Trophoblast cell (in vitro differentiated cells and primary cell): ENCODE measurements around the gene ACSM4.

Experiments
- DNase-seq, 2 donors: peaks; one replicate each; pipeline ENCODE4 v3.0.0-alpha.2; 2016
- H2AFZ ChIP-seq: 2 replicates; pipeline ENCODE4 v1.6.1; 2013; ENCODE audit warnings: low read length, moderate library complexity, mild to moderate bottlenecking; ENCODE audit not compliant: insufficient read depth, poor library complexity
- H2AK5ac ChIP-seq: 2 replicates; pipeline ENCODE4 v1.6.1; 2013; ENCODE audit warnings: mild to moderate bottlenecking, low read length
- H2BK120ac ChIP-seq: 2 replicates; pipeline ENCODE4 v1.6.1; 2013; ENCODE audit warnings: low read length, mild to moderate bottlenecking, moderate library complexity; ENCODE audit not compliant: insufficient read depth, poor library complexity
- H2BK12ac ChIP-seq: 2 replicates; pipeline ENCODE4 v1.6.1; 2013; ENCODE audit warnings: mild to moderate bottlenecking, low read length, moderate library complexity
- H2BK5ac ChIP-seq: 2 replicates; pipeline ENCODE4 v1.6.1; 2013; ENCODE audit warnings: low read length, low read depth, moderate library complexity, mild to moderate bottlenecking; ENCODE audit not compliant: poor library complexity
- H3K14ac ChIP-seq: 2 replicates; pipeline ENCODE4 v1.6.1; 2013; ENCODE audit warnings: mild to moderate bottlenecking, low read length
- H3K18ac ChIP-seq: 2 replicates; pipeline ENCODE4 v1.6.1; 2013; ENCODE audit warnings: mild to moderate bottlenecking, low read length
- H3K23ac ChIP-seq: 2 replicates; pipeline ENCODE4 v1.6.1; 2013; ENCODE audit warnings: low read length
- H3K27ac ChIP-seq: 2 replicates; pipeline ENCODE4 v1.5.1; 2013; ENCODE audit warnings: low read depth, mild to moderate bottlenecking, inconsistent platforms, low read length, moderate library complexity
- H3K27me3 ChIP-seq: 2 replicates; pipeline ENCODE4 v1.6.1; 2013; ENCODE audit warnings: inconsistent platforms, mild to moderate bottlenecking, low read length, moderate library complexity; ENCODE audit not compliant: insufficient read depth
- H3K36me3 ChIP-seq, 2 experiments: 1 replicate in 1 of 2; 2 replicates in 1 of 2; pipeline ENCODE4 v1.6.1; 2013; ENCODE audit warnings: low read length in 2 of 2, mild to moderate bottlenecking in 2 of 2, moderate library complexity in 1 of 2; ENCODE audit not compliant: insufficient read depth in 2 of 2, control insufficient read depth in 1 of 2
- H3K4ac ChIP-seq: 2 replicates; pipeline ENCODE4 v1.6.1; 2013; ENCODE audit warnings: low read depth, mild to moderate bottlenecking, low read length, moderate library complexity
- H3K4me1 ChIP-seq, 2 experiments: 1 replicate in 1 of 2; 2 replicates in 1 of 2; pipeline ENCODE4 v1.6.1; 2013; ENCODE audit warnings: low read length in 2 of 2, mild to moderate bottlenecking in 2 of 2, moderate library complexity in 1 of 2; ENCODE audit not compliant: insufficient read depth in 2 of 2, control insufficient read depth in 1 of 2
- H3K4me2 ChIP-seq: 2 replicates; pipeline ENCODE4 v1.6.1; 2013; ENCODE audit warnings: inconsistent platforms, mild to moderate bottlenecking, low read length, moderate library complexity
- H3K4me3 ChIP-seq: 2 replicates; pipeline ENCODE4 v1.5.1; 2013; ENCODE audit warnings: mild to moderate bottlenecking, low read depth, low read length, inconsistent platforms
- H3K79me1 ChIP-seq: one replicate; pipeline ENCODE4 v1.6.1; 2013; ENCODE audit warnings: low read length
- H3K79me2 ChIP-seq: 2 replicates; pipeline ENCODE4 v1.6.1; 2013; ENCODE audit warnings: low read length, mild to moderate bottlenecking; ENCODE audit not compliant: control insufficient read depth, insufficient read depth, poor library complexity
- H3K9ac ChIP-seq: 2 replicates; pipeline ENCODE4 v1.6.1; 2013; ENCODE audit warnings: mild to moderate bottlenecking, low read length
- H3K9me3 ChIP-seq: 2 replicates; pipeline ENCODE4 v1.6.1; 2013; ENCODE audit warnings: low read depth, mild to moderate bottlenecking, control low read depth, inconsistent platforms, low read length; ENCODE audit not compliant: insufficient read depth
- H4K12ac ChIP-seq: 2 replicates; pipeline ENCODE4 v1.6.1; 2013; ENCODE audit warnings: low read depth, mild to moderate bottlenecking, low read length, moderate library complexity
- H4K8ac ChIP-seq: 2 replicates; pipeline ENCODE4 v1.6.1; 2013; ENCODE audit warnings: low read depth, mild to moderate bottlenecking, low read length, moderate library complexity
- H4K91ac ChIP-seq: one replicate; pipeline ENCODE4 v1.6.1; 2013; ENCODE audit warnings: low read depth, mild to moderate bottlenecking, low read length, moderate library complexity
- WGBS: extraction: QIAGEN DNeasy Blood & Tissue Kit; methylation state at CpG from one replicate; pipeline ENCODE4 v1.1.7; 2013; ENCODE audit warnings: missing lambda C conversion rate; ENCODE audit not compliant: insufficient read length, insufficient coverage; ENCODE audit errors: extremely low coverage; 5-methylcytosine and 5-hydroxymethylcytosine counted together

Gene ACSM4

DNA sequence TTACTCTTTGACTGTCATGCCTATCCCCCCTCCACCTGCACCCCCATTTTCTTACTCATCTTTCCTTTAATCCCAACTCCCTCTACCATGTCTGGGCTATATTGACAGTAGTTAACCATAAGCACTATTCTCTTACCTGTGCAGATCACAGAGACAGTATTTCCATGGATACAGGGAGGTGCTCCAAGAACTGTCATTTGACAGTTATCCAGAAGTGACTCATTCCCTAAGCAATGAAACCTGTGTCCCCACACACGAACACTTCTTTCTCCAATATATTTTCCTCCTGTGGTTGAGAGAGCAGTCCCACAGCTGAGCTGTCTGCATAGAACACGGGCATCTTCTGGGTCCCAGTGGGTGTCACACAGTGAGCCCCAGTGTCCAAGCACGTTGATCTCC, 71.3 kb downstream of the ACSM4 start:
- Histone ChIP-seq H3K9me3 (no peaks in the 10 kb centered on the region), H3K9ac (no peak overlapping the region), H3K79me2 (no peaks in the 10 kb centered on the region), H4K12ac (no peak overlapping the region), H3K79me1 (no peaks in the 10 kb centered on the region), H3K4me1 (no peaks in the 10 kb centered on the region), H3K27me3 (no peaks in the 10 kb centered on the region), H3K4me3 (no peak overlapping the region), H3K27ac (no peak overlapping the region), H4K91ac (no peak overlapping the region), H3K23ac (no peak overlapping the region), H2AK5ac (no peak overlapping the region), H3K4ac (no peak overlapping the region), H3K36me3 (no peaks in the 10 kb centered on the region), H2BK5ac (no peak overlapping the region), H3K18ac (no peak overlapping the region), H2BK12ac (no peak overlapping the region), H2AFZ (no peak overlapping the region), H2BK120ac (no peak overlapping the region), H4K8ac (no peak overlapping the region), H3K14ac (no peak overlapping the region), H3K4me2 (no peak overlapping the region)
- no peak for DNase-seq
- no CpG with 5 or more reads among the region's 3 CpGs for WGBS

- Histone ChIP-seq H2BK5ac (no peak overlapping the region), H3K9me3 (no peaks in the 10 kb centered on the region), H4K8ac (no peak overlapping the region), H3K79me1 (no peaks in the 10 kb centered on the region), H2AK5ac (no peak overlapping the region), H3K4me1 (no peaks in the 10 kb centered on the region), H3K18ac (no peak overlapping the region), H3K27ac (no peak overlapping the region), H3K27me3 (no peaks in the 10 kb centered on the region), H3K79me2 (no peaks in the 10 kb centered on the region), H3K36me3 (no peaks in the 10 kb centered on the region), H2AFZ (no peak overlapping the region), H3K4me3 (no peak overlapping the region), H4K12ac (no peak overlapping the region), H3K9ac (no peak overlapping the region), H3K4me2 (no peak overlapping the region), H3K4ac (no peak overlapping the region), H2BK120ac (no peak overlapping the region), H3K14ac (no peak overlapping the region), H3K23ac (no peak overlapping the region), H2BK12ac (no peak overlapping the region), H4K91ac (no peak overlapping the region)
- DNase-seq, result no peak
- WGBS, result no CpG with 5 or more reads among the region's 1 CpG
Observed at GRCh38 chr12:7376196-7376595, 72.3 kb downstream of the ACSM4 start.
